WTC11 (cell line): ENCODE results near the gene PLPP1. TPM values are rescaled to one million over a fixed set of nuclear protein-coding genes. Genes with fewer than 3 reads are reported as not detected.

Experiments
- ATAC-seq: fragments of 200-7000 bp; cut with Tn5 transposase; 2 replicates; pipeline ENCODE4 v1.10.0; 2021; ENCODE audit warnings: mild to moderate bottlenecking, moderate library complexity
- CTCF ChIA-PET: fragments of 300-600 bp; sonication (Branson Sonifier 250); formaldehyde crosslinking; loops from one replicate; lab custom pipeline; 2021; ENCODE audit warnings: antibody characterized with exemption; lab: Charles Lee
- POLR2A ChIA-PET: fragments of 350-600 bp; sonication (Branson Sonifier 250); formaldehyde crosslinking; loops from one replicate; lab custom pipeline; 2021; ENCODE audit warnings: antibody characterized with exemption; lab: Charles Lee
- DNase-seq: peaks from one replicate; pipeline ENCODE4 v3.0.0; 2021; ENCODE audit warnings: low spot score
- H3K27ac Mint-ChIP-seq: 2 replicates; pipeline ENCODE4 v1.8.0; 2021; ENCODE audit warnings: mixed read lengths
- H3K27me3 Mint-ChIP-seq: 2 replicates; pipeline ENCODE4 v1.8.0; 2021; ENCODE audit warnings: low read depth, mild to moderate bottlenecking, moderate library complexity, mixed read lengths
- H3K36me3 Mint-ChIP-seq: 2 replicates; pipeline ENCODE4 v1.8.0; 2021; ENCODE audit warnings: mixed read lengths
- H3K4me1 Mint-ChIP-seq: 2 replicates; pipeline ENCODE4 v1.8.0; 2022; ENCODE audit warnings: mixed read lengths
- H3K4me3 Mint-ChIP-seq: 2 replicates; pipeline ENCODE4 v1.8.0; 2021; ENCODE audit warnings: mild to moderate bottlenecking, moderate library complexity, mixed read lengths
- H3K9me3 Mint-ChIP-seq: 2 replicates; pipeline ENCODE4 v1.8.0; 2021; ENCODE audit warnings: mixed read lengths
- CREM ChIP-seq: sonication (generic); formaldehyde crosslinking; IDR thresholded peaks from 2 replicates; pipeline ENCODE4 v1.8.1; 2022; ENCODE audit warnings: mild to moderate bottlenecking, missing genetic modification reagents, moderate library complexity
- CTCF ChIP-seq: fragments of 200-600 bp; IDR thresholded peaks from 2 replicates; pipeline ENCODE4 v1.8.0; 2022; ENCODE audit warnings: antibody characterized with exemption
- E2F4 ChIP-seq: sonication (generic); formaldehyde crosslinking; IDR thresholded peaks from 2 replicates; pipeline ENCODE4 v1.8.1; 2022; ENCODE audit warnings: low read depth, mild to moderate bottlenecking, moderate library complexity, missing genetic modification reagents, borderline replicate concordance
- ELF4 ChIP-seq: sonication (generic); formaldehyde crosslinking; IDR thresholded peaks from 2 replicates; pipeline ENCODE4 v1.8.1; 2022; ENCODE audit warnings: low read depth, mild to moderate bottlenecking, moderate library complexity, missing genetic modification reagents
- EMX1 ChIP-seq: fragments of 250-450 bp; sonication (Bioruptor Pico); IDR thresholded peaks from 2 replicates; pipeline ENCODE4 v1.8.0; 2021; ENCODE audit warnings: mild to moderate bottlenecking
- FOXP4 ChIP-seq: sonication (generic); formaldehyde crosslinking; IDR thresholded peaks from 2 replicates; pipeline ENCODE4 v1.8.0; 2022; ENCODE audit warnings: mild to moderate bottlenecking, missing genetic modification reagents
- IRF1 ChIP-seq: sonication (generic); formaldehyde crosslinking; IDR thresholded peaks from 2 replicates; pipeline ENCODE4 v1.8.0; 2023; ENCODE audit warnings: missing genetic modification reagents
- MAX ChIP-seq: sonication (generic); formaldehyde crosslinking; IDR thresholded peaks from 2 replicates; pipeline ENCODE4 v1.8.0; 2022; ENCODE audit warnings: mild to moderate bottlenecking, missing genetic modification reagents
- MLX ChIP-seq: sonication (generic); formaldehyde crosslinking; IDR thresholded peaks from 2 replicates; pipeline ENCODE4 v1.8.1; 2023; ENCODE audit warnings: mild to moderate bottlenecking, missing genetic modification reagents, moderate library complexity
- MYBL2 ChIP-seq: sonication (generic); formaldehyde crosslinking; IDR thresholded peaks from 2 replicates; pipeline ENCODE4 v1.8.1; 2023; ENCODE audit warnings: mild to moderate bottlenecking, moderate library complexity, missing genetic modification reagents
- NFATC4 ChIP-seq: fragments of 250-450 bp; sonication (Bioruptor Pico); IDR thresholded peaks from 2 replicates; pipeline ENCODE4 v1.9.0; 2021; ENCODE audit warnings: mild to moderate bottlenecking
- STAT6 ChIP-seq: sonication (generic); formaldehyde crosslinking; conservative IDR thresholded peaks from 2 replicates; pipeline ENCODE4 v1.8.1; 2023; ENCODE audit warnings: mild to moderate bottlenecking, low read depth, missing genetic modification reagents, moderate library complexity
- TEAD1 ChIP-seq: sonication (generic); formaldehyde crosslinking; IDR thresholded peaks from 2 replicates; pipeline ENCODE4 v1.8.0; 2022; ENCODE audit warnings: mild to moderate bottlenecking, missing genetic modification reagents
- TEAD4 ChIP-seq: sonication (generic); formaldehyde crosslinking; IDR thresholded peaks from 2 replicates; pipeline ENCODE4 v1.8.0; 2022; ENCODE audit warnings: mild to moderate bottlenecking, missing genetic modification reagents
- USF1 ChIP-seq: sonication (generic); formaldehyde crosslinking; IDR thresholded peaks from 2 replicates; pipeline ENCODE4 v1.8.0; 2022; ENCODE audit warnings: mild to moderate bottlenecking, missing genetic modification reagents
- ZNF263 ChIP-seq: sonication (generic); formaldehyde crosslinking; IDR thresholded peaks from 2 replicates; pipeline ENCODE4 v1.8.1; 2022; ENCODE audit warnings: low read depth, mild to moderate bottlenecking, moderate library complexity, missing genetic modification reagents
- ZNF532 ChIP-seq: fragments of 250-450 bp; sonication (Bioruptor Pico); IDR thresholded peaks from 2 replicates; pipeline ENCODE4 v1.9.0; 2021; ENCODE audit warnings: mild to moderate bottlenecking, borderline replicate concordance
- total RNA-seq: library from RNA; stranded (reverse); gene quantifications from 3 replicates; pipeline ENCODE4 v1.2.3, GENCODE V29; 2021

The PLPP1 gene
- total RNA-seq, 1 experiment from 2014 or later = 43.2 TPM

GRCh38 chr5:55554585-55555202, 19.9 kb upstream of the PLPP1 start:
- no peak for TF ChIP-seq ZNF263 (CRISPR knock-in tag)
- no peak for TF ChIP-seq CREM (CRISPR knock-in tag)
- no peak for TF ChIP-seq ZNF532
- TF ChIP-seq MLX (CRISPR knock-in tag) = no peak
- no peak for TF ChIP-seq MYBL2 (CRISPR knock-in tag)
- TF ChIP-seq USF1 = no peak
- no peak for TF ChIP-seq TEAD4 (CRISPR knock-in tag)
- TF ChIP-seq EMX1 (CRISPR knock-in tag) = no peak
- TF ChIP-seq ELF4 (CRISPR knock-in tag) = no peak
- no peak for TF ChIP-seq CTCF
- TF ChIP-seq STAT6 (CRISPR knock-in tag) = no peak
- TF ChIP-seq E2F4 (CRISPR knock-in tag) = no peak
- TF ChIP-seq MAX (CRISPR knock-in tag) = no peak
- TF ChIP-seq NFATC4 (CRISPR knock-in tag) = no peak
- TF ChIP-seq IRF1 (CRISPR knock-in tag) = no peak
- no peak for TF ChIP-seq TEAD1 (CRISPR knock-in tag)
- no peak for TF ChIP-seq FOXP4 (CRISPR knock-in tag)
- Mint-ChIP-seq H3K9me3 (peaks cover 4% of the 10 kb centered on the region; the same call in 1 of the 2 replicates), H3K4me3 (no peak overlapping the region), H3K27ac (no peak overlapping the region), H3K36me3 (no peaks in the 10 kb centered on the region), H3K27me3 (no peaks in the 10 kb centered on the region), H3K4me1 (peaks cover 16% of the 10 kb centered on the region)
- no peak for DNase-seq
- no peak for ATAC-seq
- ChIA-PET CTCF (no interaction called here), POLR2A (no interaction called here)
